NB4 (cell line): ENCODE data around the gene UBA52.

Experiments
- DNase-seq: peaks from one replicate; pipeline ENCODE4 v3.0.0; 2010; ENCODE audit warnings: low read depth
- H3K4me3 ChIP-seq: one replicate; pipeline ENCODE4 v1.5.1; 2011; ENCODE audit warnings: mild to moderate bottlenecking, low read depth, low read length, moderate library complexity
- MYC ChIP-seq: IDR thresholded peaks from 2 replicates; pipeline ENCODE4 v1.6.1; 2011; ENCODE audit warnings: low read depth, low read length
- POLR2A ChIP-seq: IDR thresholded peaks from 2 replicates; pipeline ENCODE4 v1.6.1; 2011; ENCODE audit warnings: mild to moderate bottlenecking; ENCODE audit not compliant: insufficient read length; ENCODE audit errors: extremely low read depth
- TF ChIP-seq, protein P1 (sequence below): IDR thresholded peaks from one replicate; pipeline ENCODE4 v1.5.1; 2012; ENCODE audit warnings: low read depth, low read length
- TF ChIP-seq, protein P2 (sequence below): IDR thresholded peaks from 2 replicates; pipeline ENCODE4 v1.6.1; 2011; ENCODE audit warnings: low read depth, low read length

Gene UBA52

DNA sequence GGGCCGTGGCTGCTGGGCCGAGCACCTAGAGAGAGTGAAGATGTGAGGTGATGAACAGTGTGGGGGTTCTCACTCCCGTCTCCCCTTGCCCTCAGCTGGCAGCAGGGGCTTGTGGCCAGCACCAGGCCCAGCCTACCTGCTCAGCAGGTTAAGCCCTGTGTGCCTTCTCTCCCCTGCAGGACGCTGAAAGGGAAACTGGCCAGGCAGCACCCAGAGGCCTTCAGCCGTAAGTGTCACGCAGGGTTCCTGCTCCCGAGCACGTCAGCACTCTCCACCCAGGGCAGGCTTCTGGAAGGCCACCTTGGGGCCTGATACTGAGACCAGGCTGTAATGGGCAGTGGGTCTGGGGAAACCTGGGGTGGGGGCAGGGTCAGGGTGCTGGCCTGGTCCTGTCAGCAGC, 4.7 kb upstream of the UBA52 start:
- TF ChIP-seq, protein P1, sequence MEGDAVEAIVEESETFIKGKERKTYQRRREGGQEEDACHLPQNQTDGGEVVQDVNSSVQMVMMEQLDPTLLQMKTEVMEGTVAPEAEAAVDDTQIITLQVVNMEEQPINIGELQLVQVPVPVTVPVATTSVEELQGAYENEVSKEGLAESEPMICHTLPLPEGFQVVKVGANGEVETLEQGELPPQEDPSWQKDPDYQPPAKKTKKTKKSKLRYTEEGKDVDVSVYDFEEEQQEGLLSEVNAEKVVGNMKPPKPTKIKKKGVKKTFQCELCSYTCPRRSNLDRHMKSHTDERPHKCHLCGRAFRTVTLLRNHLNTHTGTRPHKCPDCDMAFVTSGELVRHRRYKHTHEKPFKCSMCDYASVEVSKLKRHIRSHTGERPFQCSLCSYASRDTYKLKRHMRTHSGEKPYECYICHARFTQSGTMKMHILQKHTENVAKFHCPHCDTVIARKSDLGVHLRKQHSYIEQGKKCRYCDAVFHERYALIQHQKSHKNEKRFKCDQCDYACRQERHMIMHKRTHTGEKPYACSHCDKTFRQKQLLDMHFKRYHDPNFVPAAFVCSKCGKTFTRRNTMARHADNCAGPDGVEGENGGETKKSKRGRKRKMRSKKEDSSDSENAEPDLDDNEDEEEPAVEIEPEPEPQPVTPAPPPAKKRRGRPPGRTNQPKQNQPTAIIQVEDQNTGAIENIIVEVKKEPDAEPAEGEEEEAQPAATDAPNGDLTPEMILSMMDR = no peak
- TF ChIP-seq, protein P2, sequence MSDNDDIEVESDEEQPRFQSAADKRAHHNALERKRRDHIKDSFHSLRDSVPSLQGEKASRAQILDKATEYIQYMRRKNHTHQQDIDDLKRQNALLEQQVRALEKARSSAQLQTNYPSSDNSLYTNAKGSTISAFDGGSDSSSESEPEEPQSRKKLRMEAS = no peak
- TF ChIP-seq MYC (no peak), POLR2A (no peak)
- H3K4me3 ChIP-seq = no peak overlapping the region
- no peak for DNase-seq

DNA sequence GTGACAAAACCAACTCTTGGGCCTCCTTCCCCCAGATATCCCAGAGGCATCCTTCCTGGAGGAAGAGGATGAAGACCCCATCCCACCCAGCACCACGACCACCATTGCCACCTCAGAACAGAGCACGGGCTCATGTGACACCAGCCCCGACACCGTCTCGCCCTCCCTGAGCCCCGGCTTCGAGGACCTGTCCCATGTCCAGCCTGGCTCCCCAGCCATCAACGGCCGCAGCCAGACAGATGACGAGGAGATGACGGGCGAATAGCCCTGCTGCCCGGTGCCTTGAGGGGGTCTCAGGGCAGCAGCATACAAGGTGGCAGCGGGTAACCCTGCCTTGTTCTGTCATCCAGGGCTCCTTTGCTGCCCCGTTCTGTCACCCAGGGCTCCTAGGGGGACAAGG, 3.3 kb upstream of the UBA52 start:
- TF ChIP-seq POLR2A = no peak
- TF ChIP-seq MYC = no peak
- TF ChIP-seq, protein P2 = no peak
- TF ChIP-seq, protein P1 = no peak
- no peak for DNase-seq
- no peak overlapping the region for H3K4me3 ChIP-seq

DNA sequence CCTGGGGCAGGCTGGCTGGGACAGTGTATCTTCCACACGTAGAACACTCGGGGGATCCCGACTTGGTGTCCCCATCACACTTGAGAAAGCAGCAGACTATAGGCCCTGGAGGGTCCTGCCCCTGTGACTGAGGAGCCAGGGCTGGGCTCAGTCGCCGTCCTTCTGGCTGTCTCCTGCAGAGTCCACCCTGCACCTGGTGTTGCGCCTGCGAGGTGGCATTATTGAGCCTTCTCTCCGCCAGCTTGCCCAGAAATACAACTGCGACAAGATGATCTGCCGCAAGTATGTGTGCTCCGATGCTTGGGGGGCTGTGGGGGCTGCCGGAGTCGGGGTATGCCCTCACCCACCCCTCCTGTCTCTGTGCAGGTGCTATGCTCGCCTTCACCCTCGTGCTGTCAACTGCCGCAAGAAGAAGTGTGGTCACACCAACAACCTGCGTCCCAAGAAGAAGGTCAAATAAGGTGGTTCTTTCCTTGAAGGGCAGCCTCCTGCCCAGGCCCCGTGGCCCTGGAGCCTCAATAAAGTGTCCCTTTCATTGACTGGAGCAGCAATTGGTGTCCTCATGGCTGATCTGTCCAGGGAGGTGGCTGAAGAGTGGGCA, 3.1 kb downstream of the UBA52 start:
- H3K4me3 ChIP-seq = no peak overlapping the region
- TF ChIP-seq POLR2A (no peak), MYC (no peak)
- TF ChIP-seq, protein P1 = no peak
- TF ChIP-seq, protein P2 = no peak

DNA sequence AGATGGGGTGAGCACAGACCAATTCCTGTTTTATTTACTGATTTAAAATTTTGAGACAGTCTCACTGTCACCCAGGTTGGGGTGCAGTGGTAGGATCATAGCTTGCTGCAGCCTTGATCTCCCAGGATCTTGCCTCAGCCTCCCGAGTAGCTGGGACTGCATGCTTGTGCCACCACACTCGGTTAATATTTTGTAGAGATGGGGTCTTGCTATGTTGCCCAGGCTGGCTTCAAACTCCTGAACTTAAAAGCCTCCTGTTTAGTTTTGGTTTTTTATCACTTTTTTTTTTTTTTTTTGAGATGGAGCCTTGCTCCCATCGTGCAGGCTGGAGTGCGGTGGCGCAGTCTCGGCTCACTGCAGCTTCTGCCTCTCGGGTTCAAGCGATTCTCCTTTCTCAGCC, 4.7 kb downstream of the UBA52 start:
- TF ChIP-seq, protein P2 = no peak
- TF ChIP-seq POLR2A = no peak
- TF ChIP-seq MYC = no peak
- TF ChIP-seq, protein P1 = no peak
- no peak overlapping the region for H3K4me3 ChIP-seq
- DNase-seq = no peak

More for the DNA sequence above, 3.1 kb downstream of the UBA52 start:
- no peak for DNase-seq

DNA sequence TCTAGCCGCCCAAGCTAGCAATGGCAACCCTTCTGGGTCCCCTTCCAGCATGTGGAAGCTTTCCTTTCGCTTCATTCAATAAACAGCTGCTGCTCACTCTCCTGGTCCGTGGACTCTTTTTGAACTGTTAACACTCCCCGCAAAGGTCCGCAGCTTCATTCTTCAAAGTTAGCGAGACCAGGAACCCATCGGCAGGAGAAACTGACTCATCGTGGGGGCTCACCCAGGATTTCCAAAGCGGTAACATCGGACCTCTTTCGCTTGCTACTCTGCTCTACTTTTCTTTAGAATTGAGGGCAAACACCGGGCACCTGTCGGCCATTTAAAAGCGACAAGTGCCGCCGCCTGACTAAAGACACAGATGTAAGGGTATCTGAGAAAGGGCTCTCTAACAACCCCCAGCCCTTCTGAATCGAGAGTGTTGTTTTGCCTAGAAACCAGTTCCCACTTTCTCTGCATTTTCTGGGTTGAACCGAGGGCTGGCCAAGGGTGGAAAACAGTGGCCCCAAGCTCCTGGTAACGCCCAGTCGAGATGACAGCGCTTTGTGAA, 5.8 kb downstream of the UBA52 start:
- TF ChIP-seq, protein P1 = no peak
- no peak for TF ChIP-seq POLR2A
- TF ChIP-seq, protein P2 = no peak
- no peak for TF ChIP-seq MYC
- DNase-seq = no peak
- no peak overlapping the region for H3K4me3 ChIP-seq

DNA sequence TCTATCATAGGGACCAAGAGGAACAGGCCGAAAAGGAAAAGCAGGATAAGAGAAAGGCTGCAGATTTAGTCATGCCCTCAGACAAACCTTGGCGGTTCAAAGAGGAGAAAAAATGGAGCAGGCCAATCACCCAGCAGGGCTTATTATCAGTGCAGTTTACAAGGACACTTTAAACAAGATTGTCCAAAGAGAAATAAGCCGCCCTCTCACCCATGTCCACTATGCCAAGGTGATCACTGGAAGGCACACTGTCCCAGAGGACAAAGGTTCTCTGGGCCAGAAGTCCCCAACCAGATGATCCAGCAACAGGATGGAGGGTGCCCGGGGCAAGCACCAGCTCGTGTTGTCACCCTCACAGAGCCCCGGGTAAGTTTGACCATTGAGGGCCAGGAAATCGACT, 8.7 kb downstream of the UBA52 start:
- TF ChIP-seq, protein P1 = no peak
- TF ChIP-seq MYC (no peak), POLR2A (no peak)
- TF ChIP-seq, protein P2 = no peak
- H3K4me3 ChIP-seq = no peak overlapping the region
- DNase-seq = no peak
